A549 (cell line): Measurements from ENCODE around the gene CEP63. TPM values are rescaled to one million over a fixed set of nuclear protein-coding genes. Genes with fewer than 3 reads are reported as not detected.

ENCODE experiments used
- ATAC-seq, 2 experiments: fragments of 200-7000 bp in 1 of 2; fragments of >200 bp in 1 of 2; cut with Nextera tagmentation in 1 of 2; cut with Tn5 transposase in 1 of 2; 3 replicates each; pipeline versions ENCODE4 v1.8.0 to v1.9.1; 2018 to 2020; ENCODE audit warnings: mild to moderate bottlenecking in 1 of 2, moderate library complexity in 1 of 2
- CTCF ChIA-PET: fragments of 300-600 bp; sonication (Branson Sonifier 250); formaldehyde crosslinking; extraction: SDS; loops from one replicate; lab custom pipeline; 2021; ENCODE audit warnings: antibody characterized with exemption, inconsistent platforms; lab: Yijun Ruan, JAX
- POLR2A ChIA-PET: fragments of 350-600 bp; formaldehyde crosslinking; extraction: SDS; loops from one replicate; lab custom pipeline; 2021; ENCODE audit warnings: antibody characterized with exemption, inconsistent platforms; lab: Yijun Ruan, JAX
- DNase-seq, 2 experiments: peaks; one replicate each; pipeline versions ENCODE4 v3.0.0 to v3.0.0-alpha.2; 2011 to 2016; ENCODE audit warnings: low read depth in 1 of 2, low spot score in 1 of 2
- FAIRE-seq: peaks from 2 replicates; lab custom pipeline; 2011; peaks lifted over from hg19 to GRCh38; lab: Jason Lieb, UNC
- H3K27ac ChIP-seq, 2 experiments: fragments of >200 bp; sonication (Bioruptor Twin); formaldehyde crosslinking; 3 replicates each; pipeline ENCODE4 v1.5.1; 2016 to 2017
- H3K4me1 ChIP-seq: fragments of >200 bp; sonication (Bioruptor Twin); formaldehyde crosslinking; 3 replicates; pipeline ENCODE4 v1.6.1; 2016
- H3K4me2 ChIP-seq: fragments of >200 bp; sonication (Bioruptor Twin); formaldehyde crosslinking; 3 replicates; pipeline ENCODE4 v1.6.1; 2016
- H3K4me3 ChIP-seq: fragments of >200 bp; sonication (Bioruptor Twin); formaldehyde crosslinking; 3 replicates; pipeline ENCODE4 v1.5.1; 2016
- H3K9me3 ChIP-seq: fragments of >200 bp; sonication (Bioruptor Twin); formaldehyde crosslinking; 3 replicates; pipeline ENCODE4 v1.6.1; 2016
- EHMT2 ChIP-seq: fragments of 200-600 bp; sonication (generic); IDR thresholded peaks from 2 replicates; pipeline ENCODE4 v1.6.1; 2016; ENCODE audit warnings: antibody characterized with exemption, low read depth, mild to moderate bottlenecking, moderate library complexity
- FOSB ChIP-seq: fragments of 250-450 bp; sonication (Bioruptor Pico); IDR thresholded peaks from 2 replicates; pipeline ENCODE4 v1.5.0; 2020; ENCODE audit warnings: mild to moderate bottlenecking, moderate library complexity
- FOSL2 ChIP-seq, 2 experiments: fragments of 450-650 bp in 1 of 2; fragments of >200 bp in 1 of 2; sonication (Bioruptor Twin) in 1 of 2; formaldehyde crosslinking; IDR thresholded peaks; 2 replicates each; pipeline versions ENCODE4 v1.5.0 to v1.6.1; 2016 to 2020; ENCODE audit warnings: mild to moderate bottlenecking in 1 of 2, moderate library complexity in 1 of 2
- HOXB5 ChIP-seq: fragments of 250-450 bp; sonication (Bioruptor Pico); IDR thresholded peaks from 2 replicates; pipeline ENCODE4 v1.5.0; 2020; ENCODE audit warnings: mild to moderate bottlenecking, moderate library complexity
- KDM1A ChIP-seq: fragments of 200-600 bp; sonication (generic); IDR thresholded peaks from 2 replicates; pipeline ENCODE4 v1.6.1; 2016; ENCODE audit warnings: low read depth, mild to moderate bottlenecking
- MYC ChIP-seq: IDR thresholded peaks from 2 replicates; pipeline ENCODE4 v1.6.1; 2012; ENCODE audit warnings: mild to moderate bottlenecking, inconsistent platforms, low read length, improper control_type of control experiment, borderline replicate concordance
- RAD21 ChIP-seq, 2 experiments: fragments of >200 bp in 1 of 2; sonication (Bioruptor Twin) in 1 of 2; formaldehyde crosslinking in 1 of 2; IDR thresholded peaks in 1 of 2; conservative IDR thresholded peaks in 1 of 2; 2 replicates in 1 of 2; 3 replicates in 1 of 2; pipeline ENCODE4 v1.6.1; 2012 to 2018; ENCODE audit warnings: inconsistent platforms in 1 of 2
- RFX5 ChIP-seq: fragments of 450-650 bp; IDR thresholded peaks from 2 replicates; pipeline ENCODE4 v1.7.1; 2014; ENCODE audit warnings: antibody characterized with exemption, mild to moderate bottlenecking, moderate library complexity
- SMC3 ChIP-seq: fragments of >200 bp; sonication (Bioruptor Twin); formaldehyde crosslinking; IDR thresholded peaks from 3 replicates; pipeline ENCODE4 v1.6.1; 2018; ENCODE audit warnings: inconsistent platforms
- TFCP2L1 ChIP-seq: fragments of 250-450 bp; sonication (Bioruptor Pico); IDR thresholded peaks from 2 replicates; pipeline ENCODE4 v1.5.0; 2021; ENCODE audit warnings: mild to moderate bottlenecking
- ZC3H11A ChIP-seq: fragments of 450-650 bp; IDR thresholded peaks from 2 replicates; pipeline ENCODE4 v1.6.1; 2014; ENCODE audit warnings: antibody characterized with exemption, mild to moderate bottlenecking
- ZNF302 ChIP-seq: fragments of 250-450 bp; sonication (Bioruptor Pico); IDR thresholded peaks from 2 replicates; pipeline ENCODE4 v1.9.0; 2021; ENCODE audit warnings: inconsistent platforms, mild to moderate bottlenecking, moderate library complexity
- WGBS: methylation state at CpG from one replicate; pipeline ENCODE4 v1.1.6; 2017; ENCODE audit errors: missing lambda C conversion rate; 5-methylcytosine and 5-hydroxymethylcytosine counted together
- polyA plus RNA-seq, 4 experiments: library from polyadenylated mRNA; depleted of rRNA in 3 of 4; stranded (reverse); fragments of >200 nt; fragmentation: RNase III in 1 of 4; extraction: RNeasy Plus Mini Kit Qiagen cat#74134 plus additional on column Dnase treatment in 1 of 4; gene quantifications; 2 replicates in 3 of 4; 3 replicates in 1 of 4; pipeline ENCODE4 v1.2.3, GENCODE V29; 2011 to 2017
- TF ChIP-seq, protein P1 (sequence below): fragments of 250-450 bp; sonication (Bioruptor Pico); IDR thresholded peaks from 2 replicates; pipeline ENCODE4 v1.5.0; 2021; ENCODE audit warnings: mild to moderate bottlenecking, moderate library complexity, borderline replicate concordance
- TF ChIP-seq, protein P2 (sequence below): fragments of >200 bp; sonication (Bioruptor Twin); formaldehyde crosslinking; IDR thresholded peaks from 2 replicates; pipeline ENCODE4 v1.6.1; 2016
- TF ChIP-seq, protein P3 (sequence below): fragments of >200 bp; sonication (Bioruptor Twin); formaldehyde crosslinking; IDR thresholded peaks from 3 replicates; pipeline ENCODE4 v1.5.1; 2016

The CEP63 gene
- polyA plus RNA-seq, 2 of the 4 experiments (the other 2 are of a cell fraction): 17.4 to 24.0 TPM

DNA sequence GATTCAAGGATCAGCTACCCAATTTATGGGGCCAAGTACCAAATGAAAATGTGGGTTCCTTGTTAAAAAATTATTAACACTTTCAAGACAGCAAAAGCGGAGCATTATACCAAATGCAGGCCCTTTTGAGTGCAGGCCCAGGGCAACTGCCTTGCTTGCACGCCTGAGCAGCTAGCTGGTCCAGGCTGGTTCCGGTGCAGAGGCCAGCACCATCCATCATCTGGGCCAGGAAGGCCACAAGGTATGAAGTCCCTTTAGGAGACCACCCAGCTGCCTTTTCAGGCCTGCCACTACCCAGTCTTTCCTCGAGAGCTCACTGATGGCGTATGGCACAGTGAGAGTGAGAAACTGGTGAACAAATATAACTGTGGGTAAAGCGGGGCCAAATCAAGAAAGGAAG lies 13.0 kb upstream of the CEP63 start:
- Histone ChIP-seq H3K4me2 (no peak overlapping the region), H3K4me1 (peaks cover 37% of the 10 kb centered on the region), H3K27ac (peak overlapping the region; percentile 63 to 88), H3K4me3 (no peak overlapping the region), H3K9me3 (no peaks in the 10 kb centered on the region)
- DNase-seq: no peak
- FAIRE-seq: no peak
- TF ChIP-seq SMC3 (no peak), TFCP2L1 (CRISPR knock-in tag) (no peak), EHMT2 (no peak)
- TF ChIP-seq, protein P1, sequence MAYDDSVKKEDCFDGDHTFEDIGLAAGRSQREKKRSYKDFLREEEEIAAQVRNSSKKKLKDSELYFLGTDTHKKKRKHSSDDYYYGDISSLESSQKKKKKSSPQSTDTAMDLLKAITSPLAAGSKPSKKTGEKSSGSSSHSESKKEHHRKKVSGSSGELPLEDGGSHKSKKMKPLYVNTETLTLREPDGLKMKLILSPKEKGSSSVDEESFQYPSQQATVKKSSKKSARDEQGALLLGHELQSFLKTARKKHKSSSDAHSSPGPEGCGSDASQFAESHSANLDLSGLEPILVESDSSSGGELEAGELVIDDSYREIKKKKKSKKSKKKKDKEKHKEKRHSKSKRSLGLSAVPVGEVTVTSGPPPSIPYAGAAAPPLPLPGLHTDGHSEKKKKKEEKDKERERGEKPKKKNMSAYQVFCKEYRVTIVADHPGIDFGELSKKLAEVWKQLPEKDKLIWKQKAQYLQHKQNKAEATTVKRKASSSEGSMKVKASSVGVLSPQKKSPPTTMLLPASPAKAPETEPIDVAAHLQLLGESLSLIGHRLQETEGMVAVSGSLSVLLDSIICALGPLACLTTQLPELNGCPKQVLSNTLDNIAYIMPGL (CRISPR knock-in tag): no peak
- POLR2A ChIA-PET: interaction anchor here (1.5 to 2.1 kb wide), 3 partner anchors 13 to 159 kb away, joined by 3 to 8 read pairs (median 5); partner anchors contain the start of genes AMOTL2 and CEP63
- WGBS: 97% methylated on average over 6 of the region's 6 CpGs
- no peak for ATAC-seq
- CTCF ChIA-PET: interaction anchor here (1.0 to 22.3 kb wide), 15 partner anchors 11 to 260 kb away, joined by 3 to 438 read pairs (median 8); partner anchors contain the start of genes AMOTL2, ANAPC13 and CEP63

DNA sequence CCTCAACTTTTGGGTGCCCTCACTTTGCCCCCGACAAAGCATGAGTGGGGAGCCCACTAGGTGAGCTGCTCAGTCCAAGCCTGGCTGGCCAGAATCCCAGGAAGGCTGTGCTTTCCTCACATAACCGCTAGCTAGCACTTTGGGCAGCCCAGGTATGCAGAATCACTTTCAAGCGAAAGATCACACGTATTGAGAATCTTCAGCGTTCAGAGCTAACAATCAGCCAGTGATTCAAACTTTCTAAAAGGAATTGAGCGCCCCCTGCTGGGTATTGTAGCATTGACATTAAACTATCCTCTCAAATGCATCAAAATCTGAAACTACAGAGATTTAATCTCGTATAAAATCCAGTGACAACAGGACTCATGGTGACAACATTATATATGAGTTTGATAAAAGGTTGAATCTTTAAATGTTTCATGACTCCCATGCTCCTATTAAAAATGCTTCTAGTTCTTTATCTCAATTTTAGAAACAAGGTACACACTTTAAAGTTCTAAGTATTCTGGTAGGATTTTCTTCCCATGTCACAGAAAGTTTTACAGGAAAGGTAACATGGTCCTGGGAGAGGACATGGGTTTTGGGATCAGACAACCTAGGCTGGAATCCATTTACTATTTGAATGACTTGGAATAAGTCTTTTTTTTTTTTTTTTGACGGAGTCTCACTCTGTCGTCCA lies 11.8 kb upstream of the CEP63 start:
- H3K9me3 ChIP-seq: no peaks in the 10 kb centered on the region
- ATAC-seq (peak; percentile 71 to 82), FAIRE-seq (no peak), DNase-seq (peak; percentile 18 to 71)
- peak; percentile 91 for TF ChIP-seq SMC3
- peak; percentile 85 to 88 for TF ChIP-seq RAD21 (conservative IDR thresholded peaks at IDR 0.05 in 1 of 2, IDR thresholded peaks at IDR 0.05 in 1 of 2)
- TF ChIP-seq, protein P2, sequence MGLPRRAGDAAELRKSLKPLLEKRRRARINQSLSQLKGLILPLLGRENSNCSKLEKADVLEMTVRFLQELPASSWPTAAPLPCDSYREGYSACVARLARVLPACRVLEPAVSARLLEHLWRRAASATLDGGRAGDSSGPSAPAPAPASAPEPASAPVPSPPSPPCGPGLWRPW: no peak
- TF ChIP-seq, protein P3, sequence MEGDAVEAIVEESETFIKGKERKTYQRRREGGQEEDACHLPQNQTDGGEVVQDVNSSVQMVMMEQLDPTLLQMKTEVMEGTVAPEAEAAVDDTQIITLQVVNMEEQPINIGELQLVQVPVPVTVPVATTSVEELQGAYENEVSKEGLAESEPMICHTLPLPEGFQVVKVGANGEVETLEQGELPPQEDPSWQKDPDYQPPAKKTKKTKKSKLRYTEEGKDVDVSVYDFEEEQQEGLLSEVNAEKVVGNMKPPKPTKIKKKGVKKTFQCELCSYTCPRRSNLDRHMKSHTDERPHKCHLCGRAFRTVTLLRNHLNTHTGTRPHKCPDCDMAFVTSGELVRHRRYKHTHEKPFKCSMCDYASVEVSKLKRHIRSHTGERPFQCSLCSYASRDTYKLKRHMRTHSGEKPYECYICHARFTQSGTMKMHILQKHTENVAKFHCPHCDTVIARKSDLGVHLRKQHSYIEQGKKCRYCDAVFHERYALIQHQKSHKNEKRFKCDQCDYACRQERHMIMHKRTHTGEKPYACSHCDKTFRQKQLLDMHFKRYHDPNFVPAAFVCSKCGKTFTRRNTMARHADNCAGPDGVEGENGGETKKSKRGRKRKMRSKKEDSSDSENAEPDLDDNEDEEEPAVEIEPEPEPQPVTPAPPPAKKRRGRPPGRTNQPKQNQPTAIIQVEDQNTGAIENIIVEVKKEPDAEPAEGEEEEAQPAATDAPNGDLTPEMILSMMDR: peak; percentile 73
- WGBS: 23% methylated on average over 9 of the region's 9 CpGs
- H3K27ac ChIP-seq: peak overlapping the region; percentile 63 to 88
- no peak overlapping the region for H3K4me3 ChIP-seq
- H3K4me2 ChIP-seq: peak overlapping the region; percentile 40
- CTCF ChIA-PET: interaction anchor here (0.6 to 22.3 kb wide), 30 partner anchors 9 to 261 kb away, joined by 3 to 438 read pairs (median 4); partner anchors contain the start of genes AMOTL2, ANAPC13, CEP63 and RYK
- peaks cover 48% of the 10 kb centered on the region for H3K4me1 ChIP-seq
- POLR2A ChIA-PET: interaction anchor here (1.0 to 2.1 kb wide), 6 partner anchors 12 to 165 kb away, joined by 3 to 8 read pairs (median 4); partner anchors contain the start of genes AMOTL2 and CEP63

DNA sequence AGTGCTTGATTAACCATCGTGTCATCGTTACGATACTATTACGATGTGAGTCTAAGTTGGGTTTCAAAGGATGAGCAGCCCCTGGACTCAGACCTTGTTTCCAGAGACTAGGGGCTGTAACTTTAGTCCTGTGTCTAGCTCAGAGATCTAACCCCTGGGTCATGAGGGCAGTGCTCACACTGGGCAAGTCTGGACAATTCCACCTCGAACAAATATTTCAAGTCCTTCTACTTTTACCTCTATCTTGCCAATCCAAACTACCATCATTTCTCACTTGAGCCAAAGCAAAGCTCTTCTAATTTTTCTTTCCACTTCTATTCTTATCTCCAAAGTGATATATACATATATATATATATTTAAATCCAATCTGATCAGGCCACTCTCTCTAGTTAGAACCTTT lies 10.9 kb upstream of the CEP63 start:
- TF ChIP-seq HOXB5 (CRISPR knock-in tag): no peak
- TF ChIP-seq FOSL2 (IDR thresholded peaks at IDR 0.05): no peak
- no peak for TF ChIP-seq FOSL2 (CRISPR knock-in tag; IDR thresholded peaks at IDR 0.05)
- no peak for TF ChIP-seq KDM1A
- TF ChIP-seq EHMT2: no peak
- no peak for TF ChIP-seq ZNF302 (CRISPR knock-in tag)
- no peak for TF ChIP-seq FOSB (CRISPR knock-in tag)
- no peak for TF ChIP-seq ZC3H11A
- TF ChIP-seq RFX5: no peak
- TF ChIP-seq, protein P2: no peak
- no peak for TF ChIP-seq MYC
- 87% methylated on average over 5 of the region's 5 CpGs for WGBS
- ChIA-PET CTCF (interaction anchor here (0.6 to 22.3 kb wide), 12 partner anchors 9 to 262 kb away, joined by 3 to 438 read pairs (median 6); partner anchors contain the start of genes AMOTL2, ANAPC13 and CEP63), POLR2A (no interaction called here)
- Histone ChIP-seq H3K9me3 (no peaks in the 10 kb centered on the region), H3K4me1 (peaks cover 48% of the 10 kb centered on the region), H3K4me2 (no peak overlapping the region), H3K4me3 (no peak overlapping the region), H3K27ac (peak overlapping the region in 1 of 2 experiments; percentile 88; a peak in 3 of 6 replicates)
- FAIRE-seq (no peak), DNase-seq (no peak), ATAC-seq (no peak)
